ENCODE measurements around the gene CNIH2. TPM values are rescaled to one million over a fixed set of nuclear protein-coding genes. Genes with fewer than 3 reads are reported as not detected.

CNIH2 gene
- total RNA-seq, 4 donors from 2014 or later = 0.41 TPM; not detected in 3

GRCh38 chr11:66259956-66260355 lies 18.0 kb upstream of the CNIH2 start:
- Histone ChIP-seq H3K27me3 (peaks cover 7% of the 10 kb centered on the region), H3K27ac (no peak overlapping the region), H3K9me3 (no peaks in the 10 kb centered on the region), H3K36me3 (no peaks in the 10 kb centered on the region), H3K4me1 (peaks cover 0 to 20% (median 16%) of the 10 kb centered on the region in 4 donors), H3K4me3 (no peak overlapping the region)
- no peak for TF ChIP-seq POLR2AphosphoS5 (IDR thresholded peaks at IDR 0.05)
- in situ Hi-C loops (cut with MboI; ENCODE audit: low pct_ligation_motif_present in 1 of 4, low pct_unique_long_range_greater_than_20kb in 1 of 4, low sequenced_read_pairs in 3 of 4) (no loop called here), intact Hi-C loops (cut with DNase I; ENCODE audit: low total_unique reads) (loop anchor here (2.0 kb wide), 1 partner anchor 37 kb away; no protein-coding TSS in a partner anchor)
- DNase-seq = no peak
- 92 to 100% methylated on average over 1 to 4 of the region's 4 CpGs for WGBS, 2 donors (ENCODE audit: low coverage in 1 of 2)

GRCh38 chr11:66261578-66261977 lies 16.4 kb upstream of the CNIH2 start:
- peaks cover 3 to 20% (median 19%) of the 10 kb centered on the region in 4 donors for H3K4me1 ChIP-seq
- intact Hi-C loops (cut with DNase I; ENCODE audit: low total_unique reads) (no loop called here), in situ Hi-C loops (cut with MboI; ENCODE audit: low pct_ligation_motif_present in 1 of 4, low pct_unique_long_range_greater_than_20kb in 1 of 4, low sequenced_read_pairs in 3 of 4) (no loop called here)
- no peak overlapping the region for H3K4me3 ChIP-seq
- no peak overlapping the region for H3K27ac ChIP-seq
- DNase-seq = no peak
- peaks cover 4% of the 10 kb centered on the region for H3K27me3 ChIP-seq
- no peaks in the 10 kb centered on the region for H3K9me3 ChIP-seq
- 87% methylated on average over 3 of the region's 16 CpGs; no CpG with 5 or more reads in 1 of the 2 donors for WGBS, 2 donors (ENCODE audit: low coverage in 1 of 2)
- TF ChIP-seq EP300 (IDR thresholded peaks at IDR 0.05; ENCODE audit: low read depth) = no peak
- TF ChIP-seq CTCF (IDR thresholded peaks at IDR 0.05) = no peak
- no peak for TF ChIP-seq POLR2A (IDR thresholded peaks at IDR 0.05)
- no peak for TF ChIP-seq POLR2AphosphoS5 (IDR thresholded peaks at IDR 0.05)
- H3K36me3 ChIP-seq = no peaks in the 10 kb centered on the region

GRCh38 chr11:66262191-66262590 lies 15.8 kb upstream of the CNIH2 start:
- in situ Hi-C loops (cut with MboI; ENCODE audit: low pct_ligation_motif_present in 1 of 4, low pct_unique_long_range_greater_than_20kb in 1 of 4, low sequenced_read_pairs in 3 of 4) (no loop called here), intact Hi-C loops (cut with DNase I; ENCODE audit: low total_unique reads) (no loop called here)
- no peaks in the 10 kb centered on the region for H3K27me3 ChIP-seq
- H3K9me3 ChIP-seq = no peaks in the 10 kb centered on the region
- no peak for TF ChIP-seq POLR2A (IDR thresholded peaks at IDR 0.05)
- no peak for TF ChIP-seq EP300 (IDR thresholded peaks at IDR 0.05; ENCODE audit: low read depth)
- TF ChIP-seq CTCF (IDR thresholded peaks at IDR 0.05) = no peak
- no peak for TF ChIP-seq POLR2AphosphoS5 (IDR thresholded peaks at IDR 0.05)
- H3K36me3 ChIP-seq = no peaks in the 10 kb centered on the region
- H3K27ac ChIP-seq = no peak overlapping the region
- WGBS, 2 donors (ENCODE audit: low coverage in 1 of 2) = 90% methylated on average over 5 of the region's 5 CpGs; no CpG with 5 or more reads in 1 of the 2 donors
- no peak overlapping the region for H3K4me3 ChIP-seq
- H3K4me1 ChIP-seq = peaks cover 10 to 20% (median 19%) of the 10 kb centered on the region in 4 donors
- no peak for DNase-seq

- H3K4me1 ChIP-seq = peaks cover 10 to 21% (median 18%) of the 10 kb centered on the region in 4 donors
- intact Hi-C loops (cut with DNase I; ENCODE audit: low total_unique reads) (no loop called here), in situ Hi-C loops (cut with MboI; ENCODE audit: low pct_ligation_motif_present in 1 of 4, low pct_unique_long_range_greater_than_20kb in 1 of 4, low sequenced_read_pairs in 3 of 4) (no loop called here)
- no peak overlapping the region for H3K27ac ChIP-seq
- 96% methylated on average over 12 of the region's 12 CpGs; no CpG with 5 or more reads in 1 of the 2 donors for WGBS, 2 donors (ENCODE audit: low coverage in 1 of 2)
- no peaks in the 10 kb centered on the region for H3K9me3 ChIP-seq
- TF ChIP-seq CTCF (IDR thresholded peaks at IDR 0.05) (no peak), POLR2AphosphoS5 (IDR thresholded peaks at IDR 0.05) (no peak), POLR2A (IDR thresholded peaks at IDR 0.05) (no peak), EP300 (IDR thresholded peaks at IDR 0.05; ENCODE audit: low read depth) (no peak)
- H3K4me3 ChIP-seq = no peak overlapping the region
- no peaks in the 10 kb centered on the region for H3K36me3 ChIP-seq
- no peaks in the 10 kb centered on the region for H3K27me3 ChIP-seq
- no peak for DNase-seq
These were observed 15.3 kb upstream of the CNIH2 start for GRCh38 chr11:66262696-66263095.

GRCh38 chr11:66263231-66263630 lies 14.7 kb upstream of the CNIH2 start:
- Histone ChIP-seq H3K9me3 (no peaks in the 10 kb centered on the region), H3K4me1 (peaks cover 10 to 26% (median 20%) of the 10 kb centered on the region in 4 donors), H3K4me3 (no peak overlapping the region), H3K27ac (no peak overlapping the region), H3K27me3 (no peaks in the 10 kb centered on the region), H3K36me3 (no peaks in the 10 kb centered on the region)
- TF ChIP-seq POLR2AphosphoS5 (IDR thresholded peaks at IDR 0.05) (no peak), EP300 (IDR thresholded peaks at IDR 0.05; ENCODE audit: low read depth) (no peak)
- intact Hi-C loops (cut with DNase I; ENCODE audit: low total_unique reads) = no loop called here
- no peak for DNase-seq
- in situ Hi-C loops (cut with MboI; ENCODE audit: low pct_ligation_motif_present in 1 of 4, low pct_unique_long_range_greater_than_20kb in 1 of 4, low sequenced_read_pairs in 3 of 4) = no loop called here
- 98% methylated on average over 4 of the region's 4 CpGs; no CpG with 5 or more reads in 1 of the 2 donors for WGBS, 2 donors (ENCODE audit: low coverage in 1 of 2)
